Adrenal gland (tissue), 5 donors: ENCODE data around the gene ALG12.

Experiments used
- CTCF ChIP-seq, 6 experiments: fragments of 450-650 bp in 4 of 6; fragments of 200-600 bp in 2 of 6; sonication (generic) in 1 of 6; IDR thresholded peaks; 1 replicate in 5 of 6; 2 replicates in 1 of 6; pipeline versions ENCODE4 v1.5.1 to v1.8.0; 2016 to 2021; ENCODE audit warnings: antibody characterized with exemption in 6 of 6, mild to moderate bottlenecking in 2 of 6, moderate library complexity in 1 of 6
- POLR2A ChIP-seq, 2 donors: fragments of 450-650 bp; IDR thresholded peaks; one replicate each; pipeline ENCODE4 v1.6.1; 2017; ENCODE audit warnings: antibody characterized with exemption in 2 of 2, mild to moderate bottlenecking in 2 of 2, moderate library complexity in 1 of 2
- donor health status: DM: no; HTN: no; CAD: no.

GRCh38 chr22:49853981-49854831 lies 64.0 kb downstream of the ALG12 start:
- TF ChIP-seq CTCF (IDR thresholded peaks at IDR 0.05) (no peak), POLR2A (IDR thresholded peaks at IDR 0.05) (no peak)
